Common myeloid progenitor, CD34-positive (primary cell): ENCODE data around the gene TEC.

Experiments
- CTCF ChIA-PET: fragments of 350-600 bp; sonication (Branson Sonifier 250); formaldehyde crosslinking; loops from one replicate; lab custom pipeline; 2021; ENCODE audit warnings: antibody characterized with exemption; lab: Charles Lee
- POLR2A ChIA-PET: fragments of 350-600 bp; sonication (Branson Sonifier 250); formaldehyde crosslinking; loops from one replicate; lab custom pipeline; 2021; ENCODE audit warnings: antibody characterized with exemption; lab: Charles Lee
- DNase-seq, 3 donors: peaks; one replicate each; pipeline versions ENCODE4 v3.0.0 to v3.0.0-alpha.2; 2013
- H3K27ac ChIP-seq, 2 experiments: 1 replicate in 1 of 2; 2 replicates in 1 of 2; pipeline ENCODE4 v1.7.0; 2013; ENCODE audit warnings: inconsistent platforms in 2 of 2, low read length in 2 of 2, mild to moderate bottlenecking in 2 of 2, low read depth in 1 of 2, moderate library complexity in 1 of 2; ENCODE audit not compliant: severe bottlenecking in 2 of 2, insufficient read depth in 1 of 2, poor library complexity in 1 of 2
- H3K27me3 ChIP-seq, 5 experiments: replicated peaks in 2 of 5; 1 replicate in 3 of 5; 2 replicates in 2 of 5; pipeline versions ENCODE4 v1.6.1 to v1.7.0; 2013; ENCODE audit warnings: low read length in 4 of 5, mild to moderate bottlenecking in 2 of 5, moderate library complexity in 2 of 5, inconsistent platforms in 1 of 5; ENCODE audit not compliant: insufficient read depth in 5 of 5, control insufficient read depth in 4 of 5
- H3K36me3 ChIP-seq, 4 experiments: 1 replicate in 2 of 4; 2 replicates in 2 of 4; pipeline versions ENCODE4 v1.6.1 to v1.7.0; 2013; ENCODE audit warnings: low read length in 3 of 4, control low read depth in 1 of 4, mild to moderate bottlenecking in 1 of 4; ENCODE audit not compliant: control insufficient read depth in 4 of 4, insufficient read depth in 4 of 4
- H3K4me1 ChIP-seq, 4 experiments: 1 replicate in 3 of 4; 2 replicates in 1 of 4; pipeline versions ENCODE4 v1.6.1 to v1.7.1; 2013; ENCODE audit warnings: low read length in 3 of 4, mild to moderate bottlenecking in 3 of 4, control low read depth in 1 of 4, inconsistent platforms in 1 of 4, moderate library complexity in 1 of 4; ENCODE audit not compliant: control insufficient read depth in 4 of 4, insufficient read depth in 4 of 4; ENCODE audit errors: control extremely low read depth in 1 of 4
- H3K4me3 ChIP-seq, 7 experiments: 1 replicate in 4 of 7; 2 replicates in 3 of 7; pipeline versions ENCODE4 v1.5.1 to v1.7.0; 2013; ENCODE audit warnings: mild to moderate bottlenecking in 7 of 7, low read length in 6 of 7, moderate library complexity in 6 of 7, inconsistent platforms in 2 of 7, low read depth in 2 of 7, control low read depth in 1 of 7; ENCODE audit not compliant: insufficient read depth in 4 of 7, control insufficient read depth in 1 of 7; ENCODE audit errors: extremely low read depth in 1 of 7
- H3K9me3 ChIP-seq, 5 experiments: 1 replicate in 4 of 5; 2 replicates in 1 of 5; pipeline versions ENCODE4 v1.6.1 to v1.7.1; 2013; ENCODE audit warnings: low read length in 4 of 5, mild to moderate bottlenecking in 2 of 5, inconsistent platforms in 1 of 5, low read depth in 1 of 5, moderate library complexity in 1 of 5; ENCODE audit not compliant: control insufficient read depth in 4 of 5, insufficient read depth in 2 of 5; ENCODE audit errors: control extremely low read depth in 1 of 5
- WGBS: methylation state at CpG from one replicate; pipeline ENCODE4 v1.1.5; 2013; ENCODE audit not compliant: insufficient coverage; 5-methylcytosine and 5-hydroxymethylcytosine counted together

The TEC gene

DNA sequence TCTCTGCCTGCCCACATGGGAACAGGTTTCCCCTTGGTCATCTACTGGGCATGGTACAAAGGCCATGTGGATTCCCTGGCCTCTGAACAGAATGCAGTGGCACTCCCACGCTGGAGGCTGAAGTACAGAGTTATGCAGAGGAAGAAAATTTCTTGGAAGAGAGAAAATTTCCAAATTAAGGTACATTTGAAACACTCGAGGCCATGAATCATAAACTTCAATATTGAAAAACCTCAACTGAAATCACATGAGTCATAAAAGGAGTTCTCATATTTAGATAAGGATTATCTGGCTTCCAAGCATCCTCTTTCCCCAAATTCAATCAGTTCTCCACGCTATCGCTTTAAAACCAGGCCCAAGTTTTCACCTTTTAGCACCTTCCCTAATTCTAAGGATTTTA lies 107.5 kb downstream of the TEC start:
- POLR2A ChIA-PET: no interaction called here
- Histone ChIP-seq H3K27me3 (no peaks in the 10 kb centered on the region), H3K4me3 (no peak overlapping the region), H3K27ac (no peak overlapping the region), H3K9me3 (peaks cover 0 to 2% (median 0%) of the 10 kb centered on the region in 5 experiments), H3K4me1 (peaks cover 0 to 7% (median 2%) of the 10 kb centered on the region in 4 experiments), H3K36me3 (peaks cover 23 to 81% (median 50%) of the 10 kb centered on the region in 4 experiments)
- CTCF ChIA-PET: interaction anchor here (1.3 kb wide), 1 partner anchor 12 kb away, joined by 4 read pairs; no protein-coding TSS in a partner anchor
- DNase-seq: no peak
- 87% methylated on average over 2 of the region's 4 CpGs for WGBS

DNA sequence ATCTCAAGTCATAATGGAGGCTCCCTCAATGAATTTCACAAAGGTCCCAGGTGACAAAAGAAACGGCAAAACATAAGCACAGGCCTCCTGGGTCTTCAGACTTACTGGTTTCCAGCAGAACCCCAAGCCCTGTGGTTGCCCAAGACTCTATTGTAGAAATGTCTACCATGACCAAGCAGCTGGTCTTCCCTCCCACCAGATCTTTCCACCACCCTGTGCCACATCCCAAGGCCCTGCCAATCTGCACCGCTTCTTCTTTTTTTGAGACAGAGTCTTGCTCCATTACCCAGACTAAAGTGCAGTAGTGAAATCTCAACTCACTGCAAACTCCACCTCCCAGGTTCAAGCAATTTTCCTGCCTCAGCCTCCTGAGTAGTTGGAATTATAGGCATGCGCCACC lies 112.4 kb downstream of the TEC start:
- Histone ChIP-seq H3K9me3 (peaks cover 0 to 32% (median 20%) of the 10 kb centered on the region in 5 experiments), H3K36me3 (peaks cover 35 to 86% (median 65%) of the 10 kb centered on the region in 4 experiments), H3K4me3 (no peak overlapping the region), H3K4me1 (no peaks in the 10 kb centered on the region), H3K27ac (no peak overlapping the region), H3K27me3 (no peaks in the 10 kb centered on the region)
- no peak for DNase-seq
- CTCF ChIA-PET: interaction anchor here (0.5 to 2.4 kb wide), 3 partner anchors 13 to 233 kb away, joined by 3 to 6 read pairs (median 3); no protein-coding TSS in a partner anchor
- POLR2A ChIA-PET: no interaction called here
- 67% methylated on average over 2 of the region's 3 CpGs for WGBS

DNA sequence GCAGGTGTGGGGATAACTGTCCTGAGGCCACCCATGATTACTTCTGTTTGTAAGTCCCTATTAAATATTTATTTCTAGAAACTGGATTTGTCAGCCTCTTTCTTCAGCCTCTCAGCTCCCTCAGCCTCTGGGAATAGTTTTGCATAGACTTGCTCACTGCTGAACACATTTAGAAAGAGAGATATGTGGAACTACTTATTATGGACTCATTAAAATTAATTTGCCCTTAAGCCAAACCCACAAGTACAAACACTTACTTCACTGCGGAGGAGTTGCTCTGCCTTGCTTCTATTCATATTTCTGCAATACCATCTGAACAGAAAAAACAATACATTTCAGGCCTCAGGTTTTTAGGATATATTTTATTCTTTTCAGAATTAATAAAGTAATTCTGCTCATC lies 113.2 kb downstream of the TEC start:
- H3K36me3 ChIP-seq: peaks cover 35 to 86% (median 66%) of the 10 kb centered on the region in 4 experiments
- H3K4me1 ChIP-seq: no peaks in the 10 kb centered on the region
- ChIA-PET CTCF (interaction anchor here (1.2 to 2.4 kb wide), 3 partner anchors 12 to 25 kb away, joined by 3 to 6 read pairs (median 4); no protein-coding TSS in a partner anchor), POLR2A (no interaction called here)
- WGBS: no CpG with 5 or more reads among the region's 1 CpG
- no peaks in the 10 kb centered on the region for H3K27me3 ChIP-seq
- no peak overlapping the region for H3K27ac ChIP-seq
- DNase-seq: no peak
- no peak overlapping the region for H3K4me3 ChIP-seq
- H3K9me3 ChIP-seq: peaks cover 0 to 32% (median 20%) of the 10 kb centered on the region in 5 experiments

DNA sequence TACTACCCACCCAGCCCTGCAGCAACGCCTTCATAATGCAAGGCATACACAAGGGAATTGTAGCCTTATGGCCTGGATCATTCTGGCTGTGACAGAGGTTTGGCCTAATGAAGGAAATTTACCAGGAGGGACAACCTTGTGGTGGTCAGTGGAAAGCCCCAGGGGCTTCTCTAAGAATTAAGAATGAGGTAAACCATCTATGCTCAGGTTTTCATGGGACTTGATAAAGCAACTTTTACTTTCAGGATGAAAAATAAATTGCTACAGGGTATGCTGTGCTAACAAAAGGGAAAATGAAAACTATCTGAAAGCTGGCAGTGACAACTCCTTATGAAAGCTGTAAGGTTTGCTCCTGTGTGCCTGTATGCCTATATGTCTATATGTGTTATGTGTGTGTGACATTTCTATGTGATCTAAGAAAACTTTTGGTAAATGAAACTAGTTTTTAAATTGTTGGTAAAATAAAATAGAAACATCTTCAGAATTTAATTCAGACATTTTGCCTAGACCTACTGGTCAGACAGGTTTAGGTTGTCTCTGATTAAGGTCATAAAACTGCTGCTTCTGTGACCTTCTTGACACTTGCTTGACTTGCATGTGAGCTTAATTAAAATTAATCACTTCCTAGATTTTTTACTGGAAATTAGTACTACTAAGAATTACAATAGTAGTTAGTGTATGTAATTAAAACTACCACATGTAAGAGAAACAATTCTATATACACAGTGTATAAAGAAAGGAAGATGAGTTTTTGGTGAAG lies 115.7 kb downstream of the TEC start:
- ChIA-PET CTCF (interaction anchor here (1.6 to 1.9 kb wide), 3 partner anchors 9 to 136 kb away, joined by 3 to 5 read pairs (median 4); no protein-coding TSS in a partner anchor), POLR2A (no interaction called here)
- Histone ChIP-seq H3K27ac (no peak overlapping the region), H3K4me1 (no peaks in the 10 kb centered on the region), H3K27me3 (no peaks in the 10 kb centered on the region), H3K36me3 (peaks cover 29 to 90% (median 76%) of the 10 kb centered on the region in 4 experiments), H3K4me3 (no peak overlapping the region), H3K9me3 (peaks cover 0 to 32% (median 20%) of the 10 kb centered on the region in 5 experiments)
- 80% methylated on average over 1 of the region's 1 CpG for WGBS
- DNase-seq: no peak

DNA sequence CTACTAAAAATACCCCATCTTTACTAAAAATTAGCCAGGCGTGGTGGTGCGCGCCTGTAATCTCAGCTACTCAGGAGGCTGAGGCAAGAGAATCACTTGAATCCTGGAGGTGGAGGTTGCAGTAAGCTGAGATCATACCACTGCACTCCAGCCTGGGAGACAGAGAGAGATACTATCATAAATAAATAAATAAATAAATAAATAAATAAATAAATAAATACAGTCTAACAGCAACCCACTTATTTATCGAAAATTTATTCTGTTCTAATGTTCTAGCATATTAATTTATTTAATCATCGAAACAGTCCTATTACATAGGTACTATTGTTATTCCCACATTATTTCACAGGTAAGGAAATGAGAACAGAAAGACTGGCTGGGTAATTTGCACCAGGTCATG lies 117.4 kb downstream of the TEC start:
- Histone ChIP-seq H3K4me1 (no peaks in the 10 kb centered on the region), H3K27me3 (no peaks in the 10 kb centered on the region), H3K9me3 (peaks cover 0 to 30% (median 20%) of the 10 kb centered on the region in 5 experiments), H3K27ac (no peak overlapping the region), H3K36me3 (peaks cover 35 to 90% (median 75%) of the 10 kb centered on the region in 4 experiments), H3K4me3 (no peak overlapping the region)
- 100% methylated on average over 3 of the region's 5 CpGs for WGBS
- ChIA-PET POLR2A (no interaction called here), CTCF (interaction anchor here (1.8 kb wide), 1 partner anchor 23 kb away, joined by 4 read pairs; no protein-coding TSS in a partner anchor)
- DNase-seq: no peak

DNA sequence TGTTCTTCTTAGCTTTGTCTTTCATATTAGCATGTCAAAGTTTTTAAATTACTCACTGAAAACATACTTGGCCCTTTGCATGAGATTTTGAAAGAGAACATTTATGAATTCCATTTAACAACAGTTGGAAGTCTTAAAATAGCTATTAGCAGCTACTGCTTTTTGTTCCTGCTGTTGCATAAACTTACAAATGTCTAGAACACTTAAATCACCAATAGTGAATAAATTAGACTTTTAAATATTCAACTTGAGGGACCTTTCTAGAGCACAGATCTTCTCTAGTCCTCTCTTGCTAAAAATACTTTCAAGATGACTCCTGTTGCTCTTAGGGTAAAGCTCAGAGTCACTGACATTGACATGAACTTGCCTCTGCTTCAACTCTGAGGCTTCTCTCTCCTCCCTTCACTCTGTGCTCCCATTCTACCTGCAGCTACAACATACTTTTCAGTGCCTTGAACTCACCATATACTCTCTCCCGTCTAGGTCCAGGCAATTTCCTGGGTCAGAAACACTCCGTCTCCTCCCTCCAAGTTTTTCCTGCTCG lies 119.7 kb downstream of the TEC start:
- DNase-seq: no peak
- Histone ChIP-seq H3K36me3 (peaks cover 31 to 84% (median 68%) of the 10 kb centered on the region in 4 experiments), H3K4me3 (no peak overlapping the region), H3K27me3 (no peaks in the 10 kb centered on the region), H3K4me1 (no peaks in the 10 kb centered on the region), H3K9me3 (peaks cover 0 to 14% (median 8%) of the 10 kb centered on the region in 5 experiments), H3K27ac (no peak overlapping the region)
- POLR2A ChIA-PET: interaction anchor here (0.6 kb wide), 1 partner anchor 9 kb away, joined by 3 read pairs; no protein-coding TSS in a partner anchor
- 92% methylated on average over 3 of the region's 3 CpGs for WGBS
- CTCF ChIA-PET: interaction anchor here (0.6 to 1.2 kb wide), 5 partner anchors 12 to 126 kb away, joined by 3 to 6 read pairs (median 3); no protein-coding TSS in a partner anchor
